ENCODE data around the gene TRIM17.

The TRIM17 gene

GRCh38 chr1:228453022-228453560, 36.4 kb upstream of the TRIM17 start:
- no peak overlapping the region for H3K9ac ChIP-seq (ENCODE audit: low read depth, low read length, poor library complexity, severe bottlenecking)
- H3K9me2 ChIP-seq (replicated peaks; ENCODE audit: low read depth, low read length) = no peaks in the 10 kb centered on the region
- no peaks in the 10 kb centered on the region for H3K36me3 ChIP-seq (ENCODE audit: insufficient read depth, low read length)
- no peak overlapping the region for H3K4me2 ChIP-seq (ENCODE audit: low read depth, low read length, poor library complexity, severe bottlenecking)
- H3K79me2 ChIP-seq (ENCODE audit: insufficient read depth, low read length) = no peaks in the 10 kb centered on the region
- no peaks in the 10 kb centered on the region for H3K4me1 ChIP-seq (ENCODE audit: insufficient read depth, low read length, poor library complexity, severe bottlenecking)
- no peaks in the 10 kb centered on the region for H4K20me1 ChIP-seq (ENCODE audit: insufficient read depth, low read length, poor library complexity, severe bottlenecking)
- H3K27me3 ChIP-seq (ENCODE audit: insufficient read depth, low read length, poor library complexity, severe bottlenecking) = no peaks in the 10 kb centered on the region
- no peaks in the 10 kb centered on the region for H3F3A ChIP-seq (ENCODE audit: low read depth)
- no peak overlapping the region for H3K4me3 ChIP-seq (ENCODE audit: low read length, poor library complexity, severe bottlenecking)
- no peaks in the 10 kb centered on the region for H3K9me3 ChIP-seq (ENCODE audit: insufficient read depth, low read depth, low read length)
- no peak for TF ChIP-seq EZH2phosphoT487 (IDR thresholded peaks at IDR 0.05; ENCODE audit: borderline replicate concordance)
- TF ChIP-seq, protein P1, sequence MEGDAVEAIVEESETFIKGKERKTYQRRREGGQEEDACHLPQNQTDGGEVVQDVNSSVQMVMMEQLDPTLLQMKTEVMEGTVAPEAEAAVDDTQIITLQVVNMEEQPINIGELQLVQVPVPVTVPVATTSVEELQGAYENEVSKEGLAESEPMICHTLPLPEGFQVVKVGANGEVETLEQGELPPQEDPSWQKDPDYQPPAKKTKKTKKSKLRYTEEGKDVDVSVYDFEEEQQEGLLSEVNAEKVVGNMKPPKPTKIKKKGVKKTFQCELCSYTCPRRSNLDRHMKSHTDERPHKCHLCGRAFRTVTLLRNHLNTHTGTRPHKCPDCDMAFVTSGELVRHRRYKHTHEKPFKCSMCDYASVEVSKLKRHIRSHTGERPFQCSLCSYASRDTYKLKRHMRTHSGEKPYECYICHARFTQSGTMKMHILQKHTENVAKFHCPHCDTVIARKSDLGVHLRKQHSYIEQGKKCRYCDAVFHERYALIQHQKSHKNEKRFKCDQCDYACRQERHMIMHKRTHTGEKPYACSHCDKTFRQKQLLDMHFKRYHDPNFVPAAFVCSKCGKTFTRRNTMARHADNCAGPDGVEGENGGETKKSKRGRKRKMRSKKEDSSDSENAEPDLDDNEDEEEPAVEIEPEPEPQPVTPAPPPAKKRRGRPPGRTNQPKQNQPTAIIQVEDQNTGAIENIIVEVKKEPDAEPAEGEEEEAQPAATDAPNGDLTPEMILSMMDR (conservative IDR thresholded peaks at IDR 0.05; ENCODE audit: low read length) = no peak
- H2AFZ ChIP-seq (ENCODE audit: low read length) = peak overlapping the region; percentile 36; the same call in 1 of the 2 replicates

GRCh38 chr1:228452194-228453021, 35.7 kb upstream of the TRIM17 start:
- H3K27me3 ChIP-seq (ENCODE audit: insufficient read depth, low read length, poor library complexity, severe bottlenecking) = no peaks in the 10 kb centered on the region
- H3F3A ChIP-seq (ENCODE audit: low read depth) = no peaks in the 10 kb centered on the region
- no peaks in the 10 kb centered on the region for H3K9me3 ChIP-seq (ENCODE audit: insufficient read depth, low read depth, low read length)
- H3K36me3 ChIP-seq (ENCODE audit: insufficient read depth, low read length) = no peaks in the 10 kb centered on the region
- H3K4me1 ChIP-seq (ENCODE audit: insufficient read depth, low read length, poor library complexity, severe bottlenecking) = no peaks in the 10 kb centered on the region
- H3K9ac ChIP-seq (ENCODE audit: low read depth, low read length, poor library complexity, severe bottlenecking) = no peak overlapping the region
- H3K4me3 ChIP-seq (ENCODE audit: low read length, poor library complexity, severe bottlenecking) = no peak overlapping the region
- no peaks in the 10 kb centered on the region for H4K20me1 ChIP-seq (ENCODE audit: insufficient read depth, low read length, poor library complexity, severe bottlenecking)
- no peak overlapping the region for H3K4me2 ChIP-seq (ENCODE audit: low read depth, low read length, poor library complexity, severe bottlenecking)
- no peaks in the 10 kb centered on the region for H3K9me2 ChIP-seq (replicated peaks; ENCODE audit: low read depth, low read length)
- TF ChIP-seq, protein P1 (conservative IDR thresholded peaks at IDR 0.05; ENCODE audit: low read length) = no peak
- no peak overlapping the region for H2AFZ ChIP-seq (ENCODE audit: low read length)
- H3K79me2 ChIP-seq (ENCODE audit: insufficient read depth, low read length) = no peaks in the 10 kb centered on the region

GRCh38 chr1:228450200-228450599, 33.5 kb upstream of the TRIM17 start:
- no peaks in the 10 kb centered on the region for H3F3A ChIP-seq (ENCODE audit: low read depth)
- no peak overlapping the region for H3K9ac ChIP-seq (ENCODE audit: low read depth, low read length, poor library complexity, severe bottlenecking)
- H3K79me2 ChIP-seq (ENCODE audit: insufficient read depth, low read length) = no peaks in the 10 kb centered on the region
- H2AFZ ChIP-seq (ENCODE audit: low read length) = no peak overlapping the region
- no peaks in the 10 kb centered on the region for H4K20me1 ChIP-seq (ENCODE audit: insufficient read depth, low read length, poor library complexity, severe bottlenecking)
- H3K27me3 ChIP-seq (ENCODE audit: insufficient read depth, low read length, poor library complexity, severe bottlenecking) = no peaks in the 10 kb centered on the region
- no peak for TF ChIP-seq EZH2phosphoT487 (IDR thresholded peaks at IDR 0.05; ENCODE audit: borderline replicate concordance)
- TF ChIP-seq, protein P1 (conservative IDR thresholded peaks at IDR 0.05; ENCODE audit: low read length) = no peak
- no peak overlapping the region for H3K4me3 ChIP-seq (ENCODE audit: low read length, poor library complexity, severe bottlenecking)
- H3K36me3 ChIP-seq (ENCODE audit: insufficient read depth, low read length) = no peaks in the 10 kb centered on the region
- H3K9me3 ChIP-seq (ENCODE audit: insufficient read depth, low read depth, low read length) = no peaks in the 10 kb centered on the region
- no peak overlapping the region for H3K4me2 ChIP-seq (ENCODE audit: low read depth, low read length, poor library complexity, severe bottlenecking)
- no peaks in the 10 kb centered on the region for H3K9me2 ChIP-seq (replicated peaks; ENCODE audit: low read depth, low read length)
- H3K4me1 ChIP-seq (ENCODE audit: insufficient read depth, low read length, poor library complexity, severe bottlenecking) = no peaks in the 10 kb centered on the region

Measured in Loucy (cell line).